SK-N-MC (cell line): ENCODE data around the gene CDC42.

Source experiments
- EZH2 ChIP-seq: fragments of 200-600 bp; sonication (generic); IDR thresholded peaks from one replicate; pipeline ENCODE4 v1.6.1; 2017; ENCODE audit warnings: antibody characterized with exemption
- POLR2AphosphoS5 ChIP-seq: IDR thresholded peaks from 2 replicates; pipeline ENCODE4 v1.6.1; 2012; ENCODE audit warnings: mild to moderate bottlenecking, low read depth, low read length, borderline replicate concordance

DNA sequence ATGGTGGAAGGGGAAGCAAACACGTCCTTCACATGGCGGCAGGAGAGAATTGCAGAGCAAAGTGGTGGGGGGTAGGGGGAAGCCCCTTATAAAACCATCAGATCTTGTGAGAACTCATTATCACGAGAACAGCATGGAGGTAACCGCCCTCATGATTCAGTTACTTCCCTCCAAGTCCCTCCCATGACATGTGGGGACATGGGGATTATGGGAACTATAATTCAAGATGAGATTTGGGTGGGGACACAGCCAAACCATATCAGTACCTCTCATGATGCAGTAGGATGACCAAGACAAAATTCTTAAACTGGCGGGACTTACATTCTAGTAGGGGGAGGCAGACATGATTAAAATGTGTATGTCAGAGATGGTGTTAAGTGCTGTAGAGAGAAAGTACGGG, 51.6 kb downstream of the CDC42 start:
- no peak for TF ChIP-seq POLR2AphosphoS5
- TF ChIP-seq EZH2: no peak
